SKM-1 (cell line): ENCODE results near the gene MYCN.
"Not testable (repeated sequence)": the region's sequence is repeated elsewhere in the genome, so short reads cannot be mapped to it uniquely, and the experiment has no call there.

Source experiments
- DNase-seq: peaks from one replicate; lab custom pipeline; 2025; ENCODE audit not compliant: unreplicated experiment; lab: John Stamatoyannopoulos, UW

Gene MYCN

GRCh38 chr2:15956751-15957736 lies 16.7 kb downstream of the MYCN start:
- no peak for DNase-seq

- DNase-seq, result no peak
Measured at GRCh38 chr2:15957881-15958713, 17.7 kb downstream of the MYCN start.

GRCh38 chr2:15959331-15960153 lies 19.2 kb downstream of the MYCN start:
- DNase-seq, result no peak

- not testable (repeated sequence) for DNase-seq
Measured at GRCh38 chr2:15960154-15960520, 19.8 kb downstream of the MYCN start.

GRCh38 chr2:15963109-15963976 lies 23.0 kb downstream of the MYCN start:
- DNase-seq, result not testable (repeated sequence)

- DNase-seq, result no peak
Measured at GRCh38 chr2:15963977-15964670, 23.8 kb downstream of the MYCN start.

GRCh38 chr2:15964936-15965563 lies 24.7 kb downstream of the MYCN start:
- no peak for DNase-seq

GRCh38 chr2:15965564-15966019 lies 25.2 kb downstream of the MYCN start:
- DNase-seq, result no peak

GRCh38 chr2:15967415-15968279 lies 27.3 kb downstream of the MYCN start:
- no peak for DNase-seq

- no peak for DNase-seq
Measured at GRCh38 chr2:15968280-15969178, 28.2 kb downstream of the MYCN start.

- no peak for DNase-seq
Measured at GRCh38 chr2:15969214-15969613, 28.9 kb downstream of the MYCN start.

GRCh38 chr2:15970701-15971100 lies 30.4 kb downstream of the MYCN start:
- DNase-seq, result no peak

- no peak for DNase-seq
Measured at GRCh38 chr2:15971351-15971750, 31.0 kb downstream of the MYCN start.

GRCh38 chr2:15971831-15972522 lies 31.6 kb downstream of the MYCN start:
- no peak for DNase-seq

- no peak for DNase-seq
Measured at GRCh38 chr2:15973481-15974401, 33.4 kb downstream of the MYCN start.
